Measurements from ENCODE around the gene ZNF426.

The ZNF426 gene

DNA sequence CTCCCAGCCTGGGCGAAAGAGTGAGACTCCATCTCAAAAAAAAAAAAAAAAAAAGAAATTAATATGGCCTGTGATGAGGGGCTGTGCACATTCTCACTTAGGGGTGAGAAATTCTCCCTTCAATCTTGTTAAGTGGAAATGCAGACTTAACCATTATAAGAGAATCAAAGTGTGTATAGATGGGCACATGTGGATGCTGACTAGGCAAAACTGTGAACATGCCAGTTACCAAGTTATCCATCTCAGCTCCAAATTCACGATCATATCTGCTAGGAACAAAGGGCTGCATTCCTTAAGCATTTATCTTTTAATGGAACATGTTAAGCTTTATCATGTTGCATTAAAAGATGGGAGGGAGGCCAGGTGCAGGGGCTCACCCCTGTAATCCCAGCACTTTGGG lies 44.3 kb downstream of the ZNF426 start:
- no peak for DNase-seq

- DNase-seq, result no peak
Measured at GRCh38 chr19:9487016-9487415, 51.4 kb downstream of the ZNF426 start.

GRCh38 chr19:9485140-9485539 lies 53.3 kb downstream of the ZNF426 start:
- no peak for DNase-seq

DNA sequence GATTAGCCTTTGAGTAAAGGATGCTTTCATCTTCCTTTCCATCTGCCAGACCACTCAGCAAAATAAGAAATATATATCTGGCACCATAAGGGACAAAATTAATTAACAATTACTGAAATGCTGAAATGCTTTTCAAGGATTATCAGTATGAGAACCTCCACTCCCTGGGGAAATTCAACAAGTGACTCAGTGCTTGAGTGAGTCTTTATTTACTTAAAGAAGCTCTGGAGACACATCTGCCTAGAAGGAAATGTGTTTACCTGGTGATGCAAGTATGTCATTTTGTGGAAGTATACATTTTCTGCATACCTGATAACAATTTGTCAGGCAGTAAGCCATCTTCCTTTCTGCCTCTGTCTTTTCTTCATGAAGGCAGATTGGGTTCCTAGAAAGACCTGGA lies 63.5 kb downstream of the ZNF426 start:
- DNase-seq, result no peak

Data from NCI-H1694 (cell line).